Activated CD4-positive, alpha-beta memory T cell treated with anti-CD3 and anti-CD28 coated beads for 36 hours (primary cell): ENCODE measurements around the gene CCND2. TPM values are rescaled to one million over a fixed set of nuclear protein-coding genes. Genes with fewer than 3 reads are reported as not detected.
A peak's percentile ranks its signal among the peaks of the same experiment; 100 is the strongest.
"Not testable (repeated sequence)": the region's sequence is repeated elsewhere in the genome, so short reads cannot be mapped to it uniquely, and the experiment has no call there.

Source experiments
- CTCF ChIA-PET: fragments of 350-600 bp; sonication (Branson Sonifier 250); formaldehyde crosslinking; loops from one replicate; lab custom pipeline; 2021; ENCODE audit warnings: antibody characterized with exemption, inconsistent platforms; lab: Charles Lee
- POLR2A ChIA-PET: fragments of 350-600 bp; sonication (Branson Sonifier 250); formaldehyde crosslinking; loops from one replicate; lab custom pipeline; 2021; ENCODE audit warnings: antibody characterized with exemption; lab: Charles Lee
- DNase-seq: peaks from one replicate; pipeline ENCODE4 v3.0.0-alpha.2; 2020
- H3K27ac Mint-ChIP-seq: one replicate; pipeline ENCODE4 v1.8.0; 2021; ENCODE audit warnings: mixed read lengths
- H3K27me3 Mint-ChIP-seq: one replicate; pipeline ENCODE4 v1.8.0; 2021; ENCODE audit warnings: mixed read lengths
- H3K36me3 Mint-ChIP-seq: one replicate; pipeline ENCODE4 v1.8.0; 2021; ENCODE audit warnings: mixed read lengths
- H3K4me1 Mint-ChIP-seq: one replicate; pipeline ENCODE4 v1.8.0; 2021; ENCODE audit warnings: low read depth, mixed read lengths
- H3K4me3 Mint-ChIP-seq: one replicate; pipeline ENCODE4 v1.8.0; 2021; ENCODE audit warnings: mild to moderate bottlenecking, mixed read lengths
- H3K9me3 Mint-ChIP-seq: one replicate; pipeline ENCODE4 v1.8.0; 2021; ENCODE audit warnings: mixed read lengths
- intact Hi-C: fragments of 100-400 bp; cut with micrococcal nuclease; formaldehyde crosslinking; loops from one replicate; pipeline ENCODE4 v1.15.1; 2023
- total RNA-seq, 2 experiments: library from RNA; stranded (reverse); gene quantifications; one replicate each; pipeline ENCODE4 v1.2.3, GENCODE V29; 2021

CCND2 gene
- total RNA-seq, 2 experiments from 2014 or later: 255 to 261 TPM

DNA sequence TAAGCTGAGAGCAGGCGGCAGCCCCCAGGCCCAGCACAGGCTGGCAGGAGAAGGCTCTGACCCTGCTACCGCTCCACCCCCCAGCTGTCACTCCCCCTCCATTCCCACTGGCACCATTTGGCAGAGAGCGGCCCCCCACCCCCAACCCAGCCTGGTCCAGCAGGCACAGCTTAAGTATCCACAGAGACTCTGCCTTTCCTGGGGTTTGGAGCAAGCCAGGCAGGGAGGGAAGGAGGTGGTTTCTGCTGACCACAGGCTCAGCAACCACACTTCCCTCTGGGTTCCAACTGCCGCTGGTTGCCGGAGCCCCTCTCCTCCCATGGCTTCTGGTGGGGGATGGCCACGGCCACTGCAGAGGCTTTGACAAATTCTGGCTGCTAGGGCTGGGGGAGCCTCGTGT lies 30.5 kb upstream of the CCND2 start:
- no peak overlapping the region for H3K27ac Mint-ChIP-seq
- intact Hi-C loops: no loop called here
- H3K4me1 Mint-ChIP-seq: no peaks in the 10 kb centered on the region
- peaks cover 4% of the 10 kb centered on the region for H3K36me3 Mint-ChIP-seq
- peaks cover 7% of the 10 kb centered on the region for H3K27me3 Mint-ChIP-seq
- H3K9me3 Mint-ChIP-seq: peaks cover 16% of the 10 kb centered on the region
- POLR2A ChIA-PET: no interaction called here
- DNase-seq: no peak
- no peak overlapping the region for H3K4me3 Mint-ChIP-seq
- CTCF ChIA-PET: no interaction called here

DNA sequence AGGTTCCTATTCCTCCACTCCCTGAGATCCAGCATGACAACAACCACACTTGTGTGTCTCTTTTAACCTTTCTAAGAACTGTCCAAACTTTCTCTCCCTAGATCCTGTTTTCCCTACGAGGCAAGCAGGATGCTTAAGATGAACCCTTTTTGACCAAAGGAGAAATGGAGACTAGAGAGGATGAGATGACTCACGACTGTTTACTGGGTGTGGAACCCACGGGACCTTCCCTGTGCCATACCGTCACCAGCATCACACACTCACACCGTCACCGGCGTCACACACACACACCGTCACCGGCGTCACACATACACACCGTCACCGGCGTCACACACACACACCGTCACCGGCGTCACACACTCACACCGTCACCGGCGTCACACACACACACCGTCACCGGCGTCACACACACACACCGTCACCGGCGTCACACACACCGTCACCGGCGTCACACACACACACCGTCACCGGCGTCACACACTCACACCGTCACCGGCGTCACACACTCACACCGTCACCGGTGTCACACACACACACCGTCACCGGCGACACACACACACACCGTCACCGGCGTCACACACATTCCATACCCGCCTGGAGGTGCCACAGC lies 30.0 kb upstream of the CCND2 start:
- H3K27ac Mint-ChIP-seq, POLR2A ChIA-PET, H3K36me3 Mint-ChIP-seq, H3K4me3 Mint-ChIP-seq, DNase-seq, H3K27me3 Mint-ChIP-seq, H3K4me1 Mint-ChIP-seq, CTCF ChIA-PET, intact Hi-C loops: not testable (repeated sequence)
- peaks cover 11% of the 10 kb centered on the region for H3K9me3 Mint-ChIP-seq

DNA sequence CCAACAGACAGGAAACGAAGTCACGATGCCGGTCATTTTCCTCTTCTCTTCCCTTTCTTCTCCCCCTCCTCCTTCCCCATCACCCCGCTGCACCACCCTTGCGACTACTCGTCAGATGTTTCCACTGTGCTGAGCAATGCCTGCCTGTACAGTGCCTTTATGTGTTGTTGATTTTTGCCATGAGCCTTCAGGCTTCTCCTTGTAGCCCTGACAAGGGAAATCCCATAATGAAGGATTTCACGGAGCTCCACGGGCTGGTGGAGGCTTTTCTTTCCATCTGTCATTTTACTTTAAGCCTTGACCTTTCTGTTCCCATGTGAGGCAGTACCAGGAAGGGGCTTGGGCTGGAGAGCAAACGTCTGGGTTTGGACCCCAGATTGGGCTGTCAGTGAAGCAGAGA lies 28.7 kb upstream of the CCND2 start:
- H3K27me3 Mint-ChIP-seq: peaks cover 7% of the 10 kb centered on the region
- ChIA-PET CTCF (no interaction called here), POLR2A (no interaction called here)
- no peak for DNase-seq
- no peak overlapping the region for H3K4me3 Mint-ChIP-seq
- H3K9me3 Mint-ChIP-seq: no peaks in the 10 kb centered on the region
- H3K27ac Mint-ChIP-seq: no peak overlapping the region
- H3K4me1 Mint-ChIP-seq: no peaks in the 10 kb centered on the region
- intact Hi-C loops: no loop called here
- H3K36me3 Mint-ChIP-seq: no peaks in the 10 kb centered on the region

DNA sequence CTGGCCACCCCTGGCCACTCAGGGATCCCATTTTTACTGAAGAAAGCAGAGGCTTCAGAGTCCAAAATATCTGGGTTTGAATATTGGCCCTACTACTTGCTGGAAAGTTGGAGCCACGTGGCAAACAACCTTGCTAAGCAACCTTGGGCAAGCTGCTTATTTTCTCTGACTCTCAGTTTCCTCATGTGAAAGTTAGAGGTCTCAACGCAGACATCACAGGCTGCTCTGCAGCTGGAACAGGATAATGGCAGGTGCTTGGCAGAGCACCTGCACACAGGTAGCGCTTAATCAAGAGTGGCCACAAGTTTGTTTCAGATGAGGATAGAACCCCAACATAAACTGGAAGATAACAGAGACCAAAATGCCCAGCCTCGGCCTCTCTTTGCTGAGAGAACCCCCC lies 28.1 kb upstream of the CCND2 start:
- Mint-ChIP-seq H3K4me3 (no peak overlapping the region), H3K9me3 (no peaks in the 10 kb centered on the region), H3K27ac (no peak overlapping the region), H3K36me3 (no peaks in the 10 kb centered on the region), H3K4me1 (no peaks in the 10 kb centered on the region), H3K27me3 (peaks cover 7% of the 10 kb centered on the region)
- CTCF ChIA-PET: no interaction called here
- POLR2A ChIA-PET: no interaction called here
- intact Hi-C loops: no loop called here
- no peak for DNase-seq

DNA sequence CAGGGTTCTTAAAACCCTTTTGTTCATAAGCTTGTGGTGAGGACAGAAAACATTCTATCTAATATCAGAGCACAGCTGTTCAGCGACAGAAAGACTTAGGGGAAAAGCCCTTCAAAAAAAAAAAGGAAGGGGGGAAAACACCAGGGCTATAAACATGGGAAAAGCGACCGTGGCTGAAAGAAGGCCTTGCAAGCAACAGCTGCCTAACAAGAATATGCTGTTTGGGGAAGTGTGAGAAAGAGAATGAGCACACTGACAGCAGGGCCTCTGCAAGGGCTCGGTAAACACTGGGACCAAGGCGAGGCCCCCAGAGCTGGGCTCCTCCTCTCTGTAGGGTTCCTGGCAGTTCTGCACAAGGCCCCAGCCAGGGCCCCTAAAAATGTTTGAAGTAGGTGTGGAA lies 27.4 kb upstream of the CCND2 start:
- peaks cover 6% of the 10 kb centered on the region for H3K4me1 Mint-ChIP-seq
- POLR2A ChIA-PET: no interaction called here
- intact Hi-C loops: no loop called here
- H3K27ac Mint-ChIP-seq: no peak overlapping the region
- no peak overlapping the region for H3K4me3 Mint-ChIP-seq
- peaks cover 6% of the 10 kb centered on the region for H3K27me3 Mint-ChIP-seq
- no peaks in the 10 kb centered on the region for H3K36me3 Mint-ChIP-seq
- DNase-seq: no peak
- CTCF ChIA-PET: no interaction called here
- H3K9me3 Mint-ChIP-seq: no peaks in the 10 kb centered on the region

DNA sequence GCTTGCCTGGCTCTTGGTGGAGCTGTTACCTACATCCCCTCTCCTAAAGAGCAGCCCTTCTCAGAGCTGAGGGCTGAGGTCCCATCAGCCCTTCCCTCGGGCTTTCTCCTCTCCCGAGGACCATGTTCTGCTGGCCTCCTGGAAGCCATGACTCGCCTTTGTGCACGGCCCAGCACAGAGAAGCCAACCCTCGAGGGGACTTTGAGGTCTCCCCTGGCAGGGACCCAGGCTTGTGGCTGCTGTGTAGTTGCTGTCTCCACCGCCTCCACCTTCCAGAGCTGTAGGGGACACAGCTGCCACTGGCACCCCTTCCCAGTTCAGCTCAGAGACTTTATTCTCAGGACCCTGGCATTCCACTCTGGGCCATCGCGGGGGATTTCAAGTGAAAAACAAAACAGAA lies 22.9 kb upstream of the CCND2 start:
- intact Hi-C loops: loop anchor here (1.0 to 5.0 kb wide), 3 partner anchors 19 to 33 kb away; no protein-coding TSS in a partner anchor
- H3K4me1 Mint-ChIP-seq: peaks cover 13% of the 10 kb centered on the region
- no peaks in the 10 kb centered on the region for H3K36me3 Mint-ChIP-seq
- no peaks in the 10 kb centered on the region for H3K9me3 Mint-ChIP-seq
- DNase-seq: peak; percentile 12
- peaks cover 2% of the 10 kb centered on the region for H3K27me3 Mint-ChIP-seq
- ChIA-PET CTCF (interaction anchor here (0.9 to 3.5 kb wide), 9 partner anchors 9 to 366 kb away, joined by 3 to 33 read pairs (median 4); partner anchors contain the start of gene CCND2), POLR2A (interaction anchor here (0.5 to 1.8 kb wide), 5 partner anchors 17 to 147 kb away, joined by 3 to 9 read pairs (median 3); no protein-coding TSS in a partner anchor)
- H3K4me3 Mint-ChIP-seq: no peak overlapping the region
- no peak overlapping the region for H3K27ac Mint-ChIP-seq

DNA sequence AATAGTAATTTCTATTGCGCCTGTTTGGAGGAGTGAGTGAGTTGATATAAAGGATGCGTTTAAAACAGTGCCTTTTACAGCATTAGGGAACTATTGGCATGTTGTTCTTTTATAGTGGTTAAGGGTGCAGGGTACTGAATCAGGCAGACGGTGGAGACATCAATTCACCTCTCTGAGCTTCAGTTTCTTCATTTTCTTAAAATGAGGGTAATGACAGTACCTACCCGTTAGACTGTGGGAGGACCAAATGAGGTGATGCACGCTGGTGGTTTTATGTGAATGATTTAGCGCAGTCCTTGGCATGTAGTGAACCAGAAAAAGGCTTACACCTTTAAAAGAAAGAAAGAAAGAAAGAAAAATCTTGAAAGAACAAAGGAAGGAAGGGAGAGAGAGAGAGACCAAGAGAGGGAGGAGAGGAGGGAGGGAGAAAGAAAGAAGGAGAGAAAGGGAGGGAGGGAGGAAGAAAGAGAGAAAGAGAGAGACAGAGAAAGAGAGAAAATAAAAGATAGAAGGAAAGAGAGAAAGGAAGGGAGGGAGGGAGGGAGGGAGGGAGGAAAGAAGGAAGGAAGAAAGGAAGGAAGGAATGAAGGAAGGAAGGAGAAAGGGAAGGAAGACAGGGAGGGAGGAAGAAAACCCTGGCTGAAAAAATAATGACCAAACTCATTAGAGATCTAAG lies 22.2 kb upstream of the CCND2 start:
- Mint-ChIP-seq H3K9me3 (no peaks in the 10 kb centered on the region), H3K4me1 (peaks cover 15% of the 10 kb centered on the region), H3K36me3 (no peaks in the 10 kb centered on the region), H3K27me3 (peaks cover 2% of the 10 kb centered on the region), H3K27ac (no peak overlapping the region), H3K4me3 (no peak overlapping the region)
- peak; percentile 61 for DNase-seq
- CTCF ChIA-PET: interaction anchor here (0.9 to 3.5 kb wide), 8 partner anchors 10 to 366 kb away, joined by 4 to 33 read pairs (median 4); partner anchors contain the start of gene CCND2
- intact Hi-C loops: loop anchor here (1.0 to 5.0 kb wide), 3 partner anchors 18 to 34 kb away; no protein-coding TSS in a partner anchor
- POLR2A ChIA-PET: interaction anchor here (0.5 to 1.8 kb wide), 6 partner anchors 17 to 148 kb away, joined by 3 to 9 read pairs (median 3); no protein-coding TSS in a partner anchor

DNA sequence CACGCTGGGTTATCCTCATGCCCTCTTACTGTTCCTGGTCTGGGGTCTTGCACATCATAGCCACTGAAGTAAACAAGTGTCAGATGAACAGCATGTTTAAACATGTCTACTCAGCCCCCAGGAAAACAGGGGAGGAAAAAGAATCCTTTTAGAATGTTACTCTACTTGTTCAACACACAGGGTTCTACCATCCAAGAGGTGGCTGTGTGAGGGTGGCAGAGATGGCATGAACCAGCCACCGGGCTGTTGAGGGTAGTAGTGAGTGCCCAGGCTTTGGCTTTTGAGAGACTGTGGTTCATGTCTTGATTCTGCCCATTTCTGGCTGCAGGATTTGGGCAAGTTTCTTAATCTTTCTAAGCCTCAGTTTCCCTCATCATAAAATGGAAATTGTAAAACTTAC lies 21.6 kb upstream of the CCND2 start:
- H3K36me3 Mint-ChIP-seq: no peaks in the 10 kb centered on the region
- H3K9me3 Mint-ChIP-seq: no peaks in the 10 kb centered on the region
- no peak overlapping the region for H3K4me3 Mint-ChIP-seq
- peaks cover 21% of the 10 kb centered on the region for H3K4me1 Mint-ChIP-seq
- ChIA-PET CTCF (interaction anchor here (1.2 to 3.5 kb wide), 2 partner anchors 25 to 110 kb away, joined by 6 to 33 read pairs; no protein-coding TSS in a partner anchor), POLR2A (no interaction called here)
- H3K27ac Mint-ChIP-seq: no peak overlapping the region
- DNase-seq: no peak
- intact Hi-C loops: loop anchor here (1.0 to 5.0 kb wide), 3 partner anchors 17 to 35 kb away; no protein-coding TSS in a partner anchor
- peaks cover 2% of the 10 kb centered on the region for H3K27me3 Mint-ChIP-seq

DNA sequence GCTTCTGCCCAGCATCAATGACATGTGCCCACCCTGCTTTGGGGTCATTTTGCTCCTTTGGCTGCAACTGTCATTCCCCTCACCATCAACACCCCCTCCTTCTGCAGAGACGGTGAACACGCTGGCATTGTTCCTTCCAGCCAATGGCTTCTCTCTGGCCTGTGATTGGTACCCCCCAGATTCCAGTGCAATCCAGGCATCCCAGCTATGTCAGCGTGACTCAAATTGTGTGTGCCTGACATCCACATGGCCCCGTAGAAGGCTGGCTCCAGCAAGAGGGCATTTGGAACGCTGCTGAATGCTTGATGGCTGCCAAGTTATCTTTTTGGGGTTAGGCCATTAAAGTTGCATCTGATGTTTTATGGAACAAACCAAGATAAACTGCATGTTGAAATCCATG lies 21.0 kb upstream of the CCND2 start:
- Mint-ChIP-seq H3K4me1 (peaks cover 26% of the 10 kb centered on the region), H3K36me3 (no peaks in the 10 kb centered on the region), H3K27me3 (peaks cover 2% of the 10 kb centered on the region), H3K9me3 (no peaks in the 10 kb centered on the region), H3K4me3 (no peak overlapping the region), H3K27ac (no peak overlapping the region)
- CTCF ChIA-PET: no interaction called here
- intact Hi-C loops: loop anchor here (5.0 kb wide), 1 partner anchor 35 kb away; no protein-coding TSS in a partner anchor
- no peak for DNase-seq
- POLR2A ChIA-PET: no interaction called here

DNA sequence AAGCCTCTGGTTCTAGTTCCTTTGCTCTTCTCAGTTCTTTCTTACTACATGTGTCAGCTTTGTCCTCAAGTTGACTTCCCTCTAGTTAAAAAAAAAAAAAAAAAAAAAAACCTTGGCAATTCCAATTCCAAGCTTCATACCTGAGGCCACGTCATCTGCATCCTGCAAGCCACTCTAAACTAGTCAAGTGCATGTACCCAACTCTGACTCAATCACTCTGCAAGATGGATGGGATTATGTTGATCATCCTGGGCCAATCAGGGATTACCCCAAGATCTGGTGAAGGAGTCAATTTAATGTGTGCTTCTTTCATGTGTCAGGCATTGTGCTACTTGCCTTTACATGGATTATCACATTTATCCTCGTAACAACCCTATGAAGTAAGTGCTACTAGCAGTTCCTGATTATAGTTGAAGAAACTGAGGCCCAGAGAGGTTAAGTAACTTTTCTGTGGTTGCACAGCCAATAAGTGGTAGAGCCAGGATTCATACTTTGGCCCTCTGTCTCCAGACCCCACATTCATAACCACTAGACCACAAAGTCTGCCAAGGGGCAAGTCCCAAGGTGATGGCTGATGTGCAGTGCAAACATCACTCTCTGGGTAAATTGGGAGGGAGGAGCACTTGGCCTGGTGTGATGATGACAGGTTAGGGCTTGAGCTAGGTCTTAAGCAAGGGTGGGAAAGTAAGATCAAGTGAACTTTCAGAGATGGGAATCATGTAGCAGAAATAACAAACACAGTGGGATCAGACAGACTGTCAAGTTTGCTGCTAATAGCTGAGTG lies 17.3 kb upstream of the CCND2 start:
- Mint-ChIP-seq H3K36me3 (no peaks in the 10 kb centered on the region), H3K27me3 (peaks cover 1% of the 10 kb centered on the region), H3K4me3 (no peak overlapping the region), H3K4me1 (peaks cover 21% of the 10 kb centered on the region), H3K9me3 (peaks cover 2% of the 10 kb centered on the region), H3K27ac (no peak overlapping the region)
- intact Hi-C loops: no loop called here
- ChIA-PET CTCF (interaction anchor here (2.0 kb wide), 1 partner anchor 20 kb away, joined by 9 read pairs; no protein-coding TSS in a partner anchor), POLR2A (interaction anchor here (0.7 to 1.7 kb wide), 2 partner anchors 15 to 366 kb away, joined by 4 to 7 read pairs; no protein-coding TSS in a partner anchor)
- DNase-seq: no peak

DNA sequence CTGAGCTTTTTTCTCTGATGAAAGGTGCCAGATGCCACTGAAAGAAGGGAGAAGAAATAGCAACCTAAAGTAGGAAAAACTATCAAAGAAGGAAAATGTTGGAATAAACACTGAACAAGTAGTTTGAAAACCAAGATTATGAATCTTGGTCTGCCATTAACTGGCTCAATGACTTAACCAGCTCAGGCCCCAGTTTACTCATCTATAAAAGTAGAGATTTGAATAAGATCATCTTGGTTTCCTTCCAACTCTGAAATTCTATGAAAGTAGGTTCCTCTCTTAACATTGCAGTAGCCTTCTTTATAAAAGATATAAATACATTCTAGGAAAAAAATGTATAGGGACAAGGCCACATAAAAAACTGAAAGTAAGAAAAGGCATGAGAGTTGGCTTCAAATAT lies 16.1 kb upstream of the CCND2 start:
- ChIA-PET POLR2A (interaction anchor here (0.7 to 1.7 kb wide), 3 partner anchors 11 to 225 kb away, joined by 3 to 7 read pairs (median 7); no protein-coding TSS in a partner anchor), CTCF (interaction anchor here (0.9 to 2.0 kb wide), 2 partner anchors 11 to 19 kb away, joined by 5 to 9 read pairs; no protein-coding TSS in a partner anchor)
- Mint-ChIP-seq H3K27me3 (no peaks in the 10 kb centered on the region), H3K27ac (no peak overlapping the region), H3K9me3 (peaks cover 2% of the 10 kb centered on the region), H3K36me3 (no peaks in the 10 kb centered on the region), H3K4me3 (no peak overlapping the region), H3K4me1 (peaks cover 15% of the 10 kb centered on the region)
- intact Hi-C loops: no loop called here
- DNase-seq: no peak
